Measurements from ENCODE around the gene MGRN1. TPM values are rescaled to one million over a fixed set of nuclear protein-coding genes. Genes with fewer than 3 reads are reported as not detected.

The MGRN1 gene
- total and polyA plus RNA-seq, 3 donors from 2014 or later: 34.7 to 91.1 (median 89.7) TPM

DNA sequence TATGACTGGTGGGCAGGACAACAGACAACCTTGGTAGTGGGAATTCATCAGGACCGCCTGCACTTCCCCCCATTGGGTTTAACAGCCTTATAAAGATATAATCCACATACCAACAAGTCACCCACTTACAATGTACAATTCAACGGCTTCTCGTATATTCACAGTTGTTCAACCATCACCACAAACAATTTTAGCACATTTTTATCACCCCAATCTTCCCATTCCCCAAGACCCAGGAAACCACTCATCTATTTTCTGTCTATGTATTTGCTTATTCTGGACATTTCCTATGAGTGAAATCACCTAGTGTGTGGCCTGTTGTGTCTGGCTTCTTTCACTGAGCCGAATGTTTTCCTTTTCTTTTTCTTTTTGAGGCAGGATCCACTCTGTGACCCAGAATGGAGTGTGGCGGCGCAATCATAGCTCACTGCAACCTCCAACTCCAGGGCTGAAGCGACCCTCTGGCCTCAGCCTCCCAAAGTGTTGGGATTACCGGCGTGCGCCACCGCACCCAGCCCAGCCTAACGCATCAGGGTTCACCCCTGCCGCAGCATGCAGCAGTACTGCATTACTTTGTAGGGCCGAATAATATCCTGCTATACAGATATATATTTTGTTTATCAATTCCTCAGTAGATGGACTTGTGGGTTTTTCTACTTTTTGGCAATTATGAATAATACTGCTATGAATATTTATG is 98.6 kb downstream of the MGRN1 start:
- intact Hi-C loops (cut with DNase I; ENCODE audit: low total_unique reads): no loop called here

GRCh38 chr16:4724661-4725270 is 100.1 kb downstream of the MGRN1 start:
- no peaks in the 10 kb centered on the region for H3K27me3 ChIP-seq
- H3K4me1 ChIP-seq: no peaks in the 10 kb centered on the region
- H3K4me3 ChIP-seq: no peak overlapping the region
- 86 to 89% methylated on average over 11 of the region's 11 CpGs for WGBS, 2 donors
- no peak for DNase-seq
- intact Hi-C loops (cut with DNase I; ENCODE audit: low total_unique reads): no loop called here
- no peak overlapping the region for H3K27ac ChIP-seq
- no peaks in the 10 kb centered on the region for H3K36me3 ChIP-seq (ENCODE audit: low read depth, missing control alignments)
- H3K9me3 ChIP-seq: no peaks in the 10 kb centered on the region
- TF ChIP-seq, protein P1, sequence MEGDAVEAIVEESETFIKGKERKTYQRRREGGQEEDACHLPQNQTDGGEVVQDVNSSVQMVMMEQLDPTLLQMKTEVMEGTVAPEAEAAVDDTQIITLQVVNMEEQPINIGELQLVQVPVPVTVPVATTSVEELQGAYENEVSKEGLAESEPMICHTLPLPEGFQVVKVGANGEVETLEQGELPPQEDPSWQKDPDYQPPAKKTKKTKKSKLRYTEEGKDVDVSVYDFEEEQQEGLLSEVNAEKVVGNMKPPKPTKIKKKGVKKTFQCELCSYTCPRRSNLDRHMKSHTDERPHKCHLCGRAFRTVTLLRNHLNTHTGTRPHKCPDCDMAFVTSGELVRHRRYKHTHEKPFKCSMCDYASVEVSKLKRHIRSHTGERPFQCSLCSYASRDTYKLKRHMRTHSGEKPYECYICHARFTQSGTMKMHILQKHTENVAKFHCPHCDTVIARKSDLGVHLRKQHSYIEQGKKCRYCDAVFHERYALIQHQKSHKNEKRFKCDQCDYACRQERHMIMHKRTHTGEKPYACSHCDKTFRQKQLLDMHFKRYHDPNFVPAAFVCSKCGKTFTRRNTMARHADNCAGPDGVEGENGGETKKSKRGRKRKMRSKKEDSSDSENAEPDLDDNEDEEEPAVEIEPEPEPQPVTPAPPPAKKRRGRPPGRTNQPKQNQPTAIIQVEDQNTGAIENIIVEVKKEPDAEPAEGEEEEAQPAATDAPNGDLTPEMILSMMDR (IDR thresholded peaks at IDR 0.05): no peak
- TF ChIP-seq POLR2A (IDR thresholded peaks at IDR 0.05): no peak

More for the DNA sequence above, 98.6 kb downstream of the MGRN1 start:
- H3K27ac ChIP-seq: no peak overlapping the region
- TF ChIP-seq, protein P1 (IDR thresholded peaks at IDR 0.05): no peak
- TF ChIP-seq POLR2A (IDR thresholded peaks at IDR 0.05): no peak
- H3K4me3 ChIP-seq: no peak overlapping the region
- 96 to 97% methylated on average over 14 of the region's 14 CpGs for WGBS, 2 donors
- no peaks in the 10 kb centered on the region for H3K27me3 ChIP-seq
- no peaks in the 10 kb centered on the region for H3K36me3 ChIP-seq (ENCODE audit: low read depth, missing control alignments)
- H3K4me1 ChIP-seq: no peaks in the 10 kb centered on the region
- no peaks in the 10 kb centered on the region for H3K9me3 ChIP-seq
- DNase-seq: no peak

DNA sequence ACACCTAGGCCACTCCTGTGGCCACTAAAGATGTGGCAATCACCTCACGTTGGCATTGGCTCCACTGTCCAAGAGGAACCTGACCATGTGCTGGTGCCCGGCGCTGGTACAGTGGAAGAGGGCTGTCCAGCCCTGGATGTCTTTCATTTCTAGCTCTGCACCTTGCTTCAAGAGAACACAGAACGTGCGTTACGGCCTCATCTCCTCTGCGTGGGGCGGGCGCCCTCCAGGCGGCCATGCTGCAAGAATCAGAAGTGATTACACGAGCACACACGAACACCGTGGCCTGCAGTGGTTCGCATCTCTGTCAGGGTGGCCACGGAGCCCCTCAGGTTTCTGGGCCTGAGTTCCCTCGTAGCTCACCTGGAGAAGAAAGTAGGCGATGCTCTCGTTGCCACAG is 102.0 kb downstream of the MGRN1 start:
- 80 to 93% methylated on average over 2 to 18 of the region's 18 CpGs for whole genome bisulfite sequencing, 2 donors
- TF ChIP-seq, protein P1 (IDR thresholded peaks at IDR 0.05): no peak
- TF ChIP-seq POLR2A (IDR thresholded peaks at IDR 0.05): no peak

GRCh38 chr16:4728676-4729075 is 104.0 kb downstream of the MGRN1 start:
- Histone ChIP-seq H3K27ac (no peak overlapping the region), H3K4me1 (peaks cover 7% of the 10 kb centered on the region), H3K9me3 (no peaks in the 10 kb centered on the region), H3K27me3 (no peaks in the 10 kb centered on the region), H3K36me3 (ENCODE audit: low read depth, missing control alignments) (no peaks in the 10 kb centered on the region), H3K4me3 (no peak overlapping the region)
- 94 to 98% methylated on average over 8 of the region's 8 CpGs for WGBS, 2 donors
- DNase-seq: no peak
- TF ChIP-seq, protein P1 (IDR thresholded peaks at IDR 0.05): no peak
- TF ChIP-seq POLR2A (IDR thresholded peaks at IDR 0.05): no peak
- intact Hi-C loops (cut with DNase I; ENCODE audit: low total_unique reads): no loop called here

More for the DNA sequence above, 102.0 kb downstream of the MGRN1 start:
- no peaks in the 10 kb centered on the region for H3K9me3 ChIP-seq
- intact Hi-C loops (cut with DNase I; ENCODE audit: low total_unique reads): no loop called here
- no peaks in the 10 kb centered on the region for H3K4me1 ChIP-seq
- no peak overlapping the region for H3K4me3 ChIP-seq
- H3K36me3 ChIP-seq (ENCODE audit: low read depth, missing control alignments): no peaks in the 10 kb centered on the region
- no peaks in the 10 kb centered on the region for H3K27me3 ChIP-seq
- H3K27ac ChIP-seq: no peak overlapping the region
- no peak for DNase-seq

All from testis (tissue), 3 donors.